ENCODE data around the gene SLC28A2.

SLC28A2 gene

DNA sequence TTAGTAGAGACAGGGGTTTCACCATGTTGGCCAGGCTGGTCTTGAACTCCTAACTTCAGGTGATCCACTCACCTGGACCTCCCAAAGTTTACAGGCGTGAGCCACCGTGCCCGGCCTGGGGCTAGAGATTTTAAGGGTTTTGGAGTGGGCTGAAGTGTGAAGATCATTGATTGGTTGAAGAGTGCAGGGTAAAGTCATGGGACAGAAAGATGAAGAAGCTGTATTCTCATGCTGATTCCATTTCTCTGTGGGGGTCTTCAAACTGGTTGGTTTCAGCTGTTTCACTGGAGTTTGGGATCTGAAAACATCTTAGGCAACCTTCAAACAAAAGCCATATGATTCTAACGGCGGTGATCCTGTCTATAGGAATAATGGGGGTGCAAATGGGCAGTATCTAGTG is 74.2 kb downstream of the SLC28A2 start:
- DNase-seq (ENCODE audit: low read depth in 2 of 2) = no peak

GRCh38 chr15:45326741-45327140 is 74.7 kb downstream of the SLC28A2 start:
- DNase-seq (ENCODE audit: low read depth in 2 of 2) = no peak

Data from stimulated activated CD8-positive, alpha-beta memory T cell treated with anti-CD3 and anti-CD28 coated beads, Interleukin-15, amount 100 ng/mL, for 4 hours (primary cell).